Neuronal stem cell (in vitro differentiated cells): Measurements from ENCODE around the gene SLC2A13.

Source experiments
- DNase-seq: peaks from one replicate; pipeline ENCODE4 v3.0.0-alpha.2; 2013; ENCODE audit warnings: low spot score
- H2AFZ ChIP-seq: one replicate; pipeline ENCODE4 v1.6.1; 2013; ENCODE audit warnings: mild to moderate bottlenecking, low read length, inconsistent platforms
- H2AK5ac ChIP-seq: 2 replicates; pipeline ENCODE4 v1.6.1; 2013; ENCODE audit warnings: low read depth, mild to moderate bottlenecking, inconsistent platforms, low read length, moderate library complexity, mixed read lengths
- H2BK120ac ChIP-seq: 2 replicates; pipeline ENCODE4 v1.6.1; 2013; ENCODE audit warnings: low read depth, mild to moderate bottlenecking, inconsistent platforms, low read length, moderate library complexity, mixed read lengths
- H2BK12ac ChIP-seq: one replicate; pipeline ENCODE4 v1.6.1; 2013; ENCODE audit warnings: low read length, inconsistent platforms
- H2BK15ac ChIP-seq: 2 replicates; pipeline ENCODE4 v1.6.1; 2013; ENCODE audit warnings: mild to moderate bottlenecking, low read length, inconsistent platforms, mixed read lengths
- H2BK5ac ChIP-seq: one replicate; pipeline ENCODE4 v1.6.1; 2013; ENCODE audit warnings: inconsistent platforms, mild to moderate bottlenecking, low read length, moderate library complexity
- H3K14ac ChIP-seq: one replicate; pipeline ENCODE4 v1.6.1; 2013; ENCODE audit warnings: low read length, inconsistent platforms
- H3K18ac ChIP-seq: 2 replicates; pipeline ENCODE4 v1.6.1; 2013; ENCODE audit warnings: low read length, inconsistent platforms
- H3K23ac ChIP-seq: 2 replicates; pipeline ENCODE4 v1.6.1; 2013; ENCODE audit warnings: low read depth, mild to moderate bottlenecking, mixed read lengths, low read length, inconsistent platforms; ENCODE audit not compliant: poor library complexity
- H3K27ac ChIP-seq: replicated peaks from 3 replicates; pipeline ENCODE4 v1.5.1; 2013; ENCODE audit warnings: low read length, inconsistent platforms
- H3K27me3 ChIP-seq, 3 experiments: 2 replicates each; pipeline ENCODE4 v1.6.1; 2013; ENCODE audit warnings: low read length in 3 of 3, mild to moderate bottlenecking in 2 of 3, inconsistent platforms in 1 of 3, low read depth in 1 of 3, mixed read lengths in 1 of 3, moderate library complexity in 1 of 3; ENCODE audit not compliant: control insufficient read depth in 3 of 3, insufficient read depth in 3 of 3
- H3K36me3 ChIP-seq, 2 donors: replicated peaks in 1 of 2; 2 replicates each; pipeline ENCODE4 v1.6.1; 2013; ENCODE audit warnings: low read length in 2 of 2; ENCODE audit not compliant: control insufficient read depth in 2 of 2, insufficient read depth in 2 of 2
- H3K4ac ChIP-seq: 2 replicates; pipeline ENCODE4 v1.6.1; 2013; ENCODE audit warnings: inconsistent platforms, mild to moderate bottlenecking, low read length, moderate library complexity
- H3K4me1 ChIP-seq, 2 donors: 1 replicate in 1 of 2; 2 replicates in 1 of 2; pipeline ENCODE4 v1.6.1; 2013; ENCODE audit warnings: low read length in 2 of 2, low read depth in 1 of 2; ENCODE audit not compliant: control insufficient read depth in 2 of 2, insufficient read depth in 1 of 2
- H3K4me2 ChIP-seq: one replicate; pipeline ENCODE4 v1.6.1; 2013; ENCODE audit warnings: mild to moderate bottlenecking, low read length, inconsistent platforms; ENCODE audit not compliant: insufficient read depth, poor library complexity, severe bottlenecking
- H3K4me3 ChIP-seq, 2 donors: 2 replicates each; pipeline ENCODE4 v1.5.1; 2013; ENCODE audit warnings: low read length in 2 of 2, mild to moderate bottlenecking in 2 of 2, inconsistent platforms in 1 of 2, moderate library complexity in 1 of 2
- H3K79me1 ChIP-seq: one replicate; pipeline ENCODE4 v1.6.1; 2013; ENCODE audit warnings: low read depth, mild to moderate bottlenecking, inconsistent platforms, low read length, moderate library complexity
- H3K9ac ChIP-seq: one replicate; pipeline ENCODE4 v1.6.1; 2013; ENCODE audit warnings: mild to moderate bottlenecking, low read depth, low read length, inconsistent platforms; ENCODE audit not compliant: poor library complexity
- H3K9me3 ChIP-seq, 2 donors: replicated peaks in 1 of 2; 2 replicates each; pipeline versions ENCODE3 to v1.6.1; 2013; ENCODE audit warnings: low read length in 2 of 2, mild to moderate bottlenecking in 2 of 2, inconsistent platforms in 1 of 2, low read depth in 1 of 2, mixed read lengths in 1 of 2, moderate library complexity in 1 of 2; ENCODE audit not compliant: control insufficient read depth in 2 of 2, insufficient read depth in 1 of 2
- H4K8ac ChIP-seq: one replicate; pipeline ENCODE4 v1.6.1; 2013; ENCODE audit warnings: low read depth, mild to moderate bottlenecking, inconsistent platforms, low read length, moderate library complexity
- H4K91ac ChIP-seq: one replicate; pipeline ENCODE4 v1.6.1; 2013; ENCODE audit warnings: low read length, low read depth, mild to moderate bottlenecking, inconsistent platforms; ENCODE audit not compliant: poor library complexity
- WGBS, 2 donors: extraction: QIAGEN DNeasy Blood & Tissue Kit; methylation state at CpG; one replicate each; pipeline ENCODE4 v1.1.7; 2013; ENCODE audit warnings: missing lambda C conversion rate in 2 of 2, mixed read lengths in 1 of 2; ENCODE audit not compliant: insufficient read length in 2 of 2, insufficient replicate concordance in 1 of 2; ENCODE audit errors: extremely low coverage in 2 of 2; 5-methylcytosine and 5-hydroxymethylcytosine counted together

The SLC2A13 gene

DNA sequence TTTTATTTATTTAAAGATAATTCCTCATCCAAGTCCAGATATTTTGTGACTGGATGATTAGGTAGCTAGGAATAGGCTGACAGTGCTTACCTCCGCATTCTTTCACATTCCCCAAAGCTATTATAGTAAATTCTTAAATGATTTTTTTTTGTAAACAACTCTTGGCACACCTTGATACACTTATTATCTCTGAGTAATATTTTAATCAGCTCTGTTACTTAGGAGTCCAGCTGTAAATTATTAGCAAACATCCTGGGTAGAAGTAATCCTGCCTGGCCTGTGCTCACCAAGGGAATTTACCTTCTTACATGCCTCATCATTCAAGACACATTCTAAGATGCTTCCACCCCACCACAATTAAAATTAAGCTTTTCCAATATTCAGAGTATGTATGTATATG lies 186.1 kb downstream of the SLC2A13 start:
- no peak overlapping the region for H3K4me2 ChIP-seq
- no peak overlapping the region for H2AK5ac ChIP-seq
- DNase-seq = no peak
- H3K4me3 ChIP-seq = no peak overlapping the region
- no peak overlapping the region for H3K14ac ChIP-seq
- no peaks in the 10 kb centered on the region for H3K36me3 ChIP-seq
- no peak overlapping the region for H2BK15ac ChIP-seq
- H3K27ac ChIP-seq = no peak overlapping the region
- no peaks in the 10 kb centered on the region for H3K79me1 ChIP-seq
- no peak overlapping the region for H3K9ac ChIP-seq
- no peak overlapping the region for H2BK12ac ChIP-seq
- no peak overlapping the region for H4K8ac ChIP-seq
- H2AFZ ChIP-seq = no peak overlapping the region
- no peaks in the 10 kb centered on the region for H3K9me3 ChIP-seq
- no peak overlapping the region for H3K23ac ChIP-seq
- H3K4me1 ChIP-seq = peaks cover 0 to 2% of the 10 kb centered on the region in 2 donors
- WGBS, 2 donors = no CpG with 5 or more reads among the region's 1 CpG
- H2BK120ac ChIP-seq = no peak overlapping the region
- no peak overlapping the region for H3K18ac ChIP-seq
- no peaks in the 10 kb centered on the region for H3K27me3 ChIP-seq
- H3K4ac ChIP-seq = no peak overlapping the region
- no peak overlapping the region for H2BK5ac ChIP-seq
- no peak overlapping the region for H4K91ac ChIP-seq

DNA sequence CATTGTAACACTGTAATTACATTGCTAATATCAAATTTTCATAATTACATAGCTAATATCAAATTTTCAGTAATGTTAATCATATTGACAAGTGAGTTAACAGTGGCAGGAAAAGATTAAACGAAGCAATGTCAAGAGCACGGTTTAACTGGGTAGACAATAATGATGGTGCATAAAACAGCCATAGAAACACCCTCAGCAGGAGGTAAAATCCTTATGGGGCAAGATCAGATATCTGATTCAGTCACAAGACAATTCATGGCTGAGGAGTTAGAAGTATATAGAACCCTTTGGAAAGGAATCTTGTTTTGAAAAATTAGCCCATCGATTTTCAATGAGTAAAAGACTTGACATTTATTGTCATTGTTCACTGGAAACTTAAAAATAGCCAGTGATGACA lies 190.6 kb downstream of the SLC2A13 start:
- no peaks in the 10 kb centered on the region for H3K9me3 ChIP-seq
- no peak overlapping the region for H3K27ac ChIP-seq
- H3K79me1 ChIP-seq = no peaks in the 10 kb centered on the region
- no peak overlapping the region for H3K9ac ChIP-seq
- H2BK15ac ChIP-seq = no peak overlapping the region
- no peaks in the 10 kb centered on the region for H3K36me3 ChIP-seq
- H2BK5ac ChIP-seq = no peak overlapping the region
- H3K4me2 ChIP-seq = no peak overlapping the region
- H3K23ac ChIP-seq = no peak overlapping the region
- DNase-seq = no peak
- H2AK5ac ChIP-seq = no peak overlapping the region
- H2AFZ ChIP-seq = no peak overlapping the region
- no peak overlapping the region for H4K91ac ChIP-seq
- H3K4ac ChIP-seq = no peak overlapping the region
- no peak overlapping the region for H3K14ac ChIP-seq
- no peak overlapping the region for H3K18ac ChIP-seq
- no CpG with 5 or more reads among the region's 3 CpGs for WGBS, 2 donors
- H3K4me1 ChIP-seq = peaks cover 0 to 2% of the 10 kb centered on the region in 2 donors
- H2BK120ac ChIP-seq = no peak overlapping the region
- no peak overlapping the region for H2BK12ac ChIP-seq
- no peaks in the 10 kb centered on the region for H3K27me3 ChIP-seq
- H4K8ac ChIP-seq = no peak overlapping the region
- no peak overlapping the region for H3K4me3 ChIP-seq

DNA sequence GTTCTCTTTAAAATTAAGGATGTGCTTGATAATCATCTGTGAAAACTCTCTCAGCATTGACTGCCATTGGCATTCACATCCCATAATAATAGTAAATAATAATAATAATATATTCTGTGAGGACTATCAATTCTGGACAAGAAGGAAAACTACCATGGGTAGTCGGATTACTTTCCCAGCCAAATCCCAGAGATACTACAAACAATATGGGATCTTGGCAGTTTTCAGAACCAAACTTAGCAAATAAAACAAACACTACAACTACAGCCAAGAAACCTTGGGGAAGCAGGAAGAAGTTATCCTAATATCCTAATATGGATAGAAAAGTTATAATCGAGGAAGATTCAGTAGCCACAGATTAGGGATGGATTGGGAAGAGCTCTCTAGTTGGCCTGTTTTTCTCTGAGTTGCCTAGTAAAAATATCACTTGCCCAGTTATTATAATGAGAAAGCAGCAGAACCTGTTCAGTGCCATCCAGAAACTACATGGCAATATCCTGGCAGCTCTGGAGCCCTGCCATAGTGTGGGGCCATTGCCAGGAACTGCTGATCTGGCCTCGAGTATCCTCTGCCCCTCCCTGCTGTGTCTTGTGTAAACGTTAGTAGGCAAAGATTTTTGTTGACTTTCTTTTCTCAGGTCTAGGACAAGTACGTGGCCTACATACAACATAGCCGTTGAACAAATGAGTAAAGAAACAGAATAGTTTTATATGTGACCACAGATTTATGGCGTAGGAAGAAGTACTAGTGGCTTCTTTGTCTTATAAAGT lies 193.5 kb downstream of the SLC2A13 start:
- Histone ChIP-seq H3K4me2 (no peak overlapping the region), H3K14ac (no peak overlapping the region), H2BK12ac (no peak overlapping the region), H3K27ac (no peak overlapping the region), H3K27me3 (no peaks in the 10 kb centered on the region), H2BK15ac (no peak overlapping the region), H2AK5ac (no peak overlapping the region), H3K4me3 (no peak overlapping the region), H3K4me1 (peaks cover 0 to 2% of the 10 kb centered on the region in 2 donors), H3K4ac (no peak overlapping the region), H2BK120ac (no peak overlapping the region), H3K18ac (no peak overlapping the region), H4K91ac (no peak overlapping the region), H2BK5ac (no peak overlapping the region), H3K36me3 (no peaks in the 10 kb centered on the region), H3K23ac (no peak overlapping the region), H3K9me3 (no peaks in the 10 kb centered on the region), H3K79me1 (no peaks in the 10 kb centered on the region), H2AFZ (no peak overlapping the region), H3K9ac (no peak overlapping the region), H4K8ac (no peak overlapping the region)
- DNase-seq = no peak
- WGBS, 2 donors = no CpG with 5 or more reads among the region's 7 CpGs

DNA sequence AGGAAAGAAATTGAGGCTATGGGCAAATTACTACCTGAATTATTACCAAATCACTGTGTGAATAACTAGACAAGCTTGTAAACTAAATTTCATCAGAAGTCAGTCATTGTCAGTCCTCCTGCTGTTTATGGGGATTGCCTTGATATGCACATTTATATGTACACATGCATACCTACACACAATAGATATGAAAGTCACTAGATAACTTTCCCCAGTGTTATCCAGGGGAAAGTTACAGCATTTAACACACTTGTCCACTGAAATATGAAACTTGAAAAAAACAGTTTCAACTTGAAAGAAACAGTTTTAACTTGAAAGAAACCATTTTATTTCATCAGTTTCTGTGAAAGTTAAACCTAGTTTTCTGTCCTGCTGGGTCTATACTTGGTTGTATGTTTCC lies 199.6 kb downstream of the SLC2A13 start:
- Histone ChIP-seq H2AK5ac (no peak overlapping the region), H3K4me1 (no peaks in the 10 kb centered on the region), H3K27me3 (no peaks in the 10 kb centered on the region), H3K23ac (no peak overlapping the region), H3K18ac (no peak overlapping the region), H3K14ac (no peak overlapping the region), H3K4me2 (no peak overlapping the region), H2BK120ac (no peak overlapping the region), H2BK5ac (no peak overlapping the region), H3K4me3 (no peak overlapping the region), H3K4ac (no peak overlapping the region), H3K9me3 (no peaks in the 10 kb centered on the region), H4K91ac (no peak overlapping the region), H3K9ac (no peak overlapping the region), H2AFZ (no peak overlapping the region), H4K8ac (no peak overlapping the region), H3K36me3 (no peaks in the 10 kb centered on the region), H2BK12ac (no peak overlapping the region), H3K79me1 (no peaks in the 10 kb centered on the region), H3K27ac (no peak overlapping the region), H2BK15ac (no peak overlapping the region)
- no peak for DNase-seq
